PC-9 (cell line): ENCODE results near the gene PES1.

Source experiments
- CTCF ChIP-seq: fragments of 200-600 bp; sonication (generic); conservative IDR thresholded peaks from 2 replicates; pipeline ENCODE4 v1.6.1; 2017; ENCODE audit warnings: mixed run types, antibody characterized with exemption, mild to moderate bottlenecking, moderate library complexity
- EZH2 ChIP-seq: fragments of 200-600 bp; sonication (generic); IDR thresholded peaks from 2 replicates; pipeline ENCODE4 v1.8.0; 2017; ENCODE audit warnings: antibody characterized with exemption, low read depth

DNA sequence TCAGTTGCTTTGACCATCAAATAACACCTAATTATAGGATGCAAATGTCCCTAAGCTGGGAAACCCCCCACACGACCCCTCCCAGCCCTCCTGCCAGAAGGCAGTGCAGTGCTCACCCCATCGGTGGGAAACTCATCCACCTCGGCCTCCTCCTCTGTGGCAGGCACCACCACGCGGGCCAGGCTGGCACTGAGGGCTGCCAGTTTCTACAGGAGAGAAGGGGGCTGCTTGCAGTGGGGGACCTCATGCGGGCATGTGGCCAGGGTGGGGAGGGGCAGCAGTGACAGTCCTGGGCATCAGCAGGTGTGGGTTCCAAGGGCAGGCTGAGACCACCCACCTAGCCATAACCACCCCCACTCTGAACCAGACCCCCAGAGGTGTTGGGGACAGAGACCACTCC is 10.8 kb downstream of the PES1 start:
- no peak for TF ChIP-seq CTCF
- TF ChIP-seq EZH2: no peak
